ENCODE measurements around the gene SP100. TPM values are rescaled to one million over a fixed set of nuclear protein-coding genes. Genes with fewer than 3 reads are reported as not detected.

SP100 gene
- total RNA-seq, 2 experiments from 2014 or later: 242 to 243 TPM

DNA sequence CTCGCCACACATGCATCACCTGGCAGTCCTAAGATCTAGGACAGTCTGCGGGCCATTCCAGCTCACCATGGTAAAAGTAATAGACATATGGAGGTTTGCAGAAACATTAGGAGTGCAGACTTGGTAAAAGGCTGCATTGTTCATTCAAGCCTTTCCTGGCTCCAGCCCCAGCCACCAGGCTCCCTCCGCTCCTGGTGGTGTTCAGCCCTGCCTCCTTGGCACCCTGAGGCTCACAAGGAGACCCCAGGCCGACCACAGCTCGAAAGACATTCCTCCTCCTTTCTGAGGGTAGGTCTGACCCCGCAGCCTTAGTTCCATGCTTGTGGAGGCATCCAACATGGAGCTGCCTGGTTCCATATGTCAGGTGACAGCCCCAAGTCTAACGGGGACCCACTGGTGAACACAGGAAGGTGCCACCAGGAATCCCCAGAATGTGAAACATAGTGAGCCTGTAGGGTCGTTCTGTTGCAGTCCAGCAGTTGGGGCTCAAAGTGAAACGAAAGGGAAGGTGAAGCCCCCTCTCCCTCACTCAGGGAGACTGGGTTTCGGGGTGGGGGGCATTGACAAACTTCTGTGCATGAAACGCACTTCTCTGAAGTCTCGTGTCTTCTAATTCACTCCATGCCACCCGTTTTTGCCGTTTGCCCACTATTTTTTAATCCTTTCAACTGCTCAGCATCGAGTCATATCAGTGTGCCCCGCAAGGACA, 5.0 kb upstream of the SP100 start:
- H3K36me3 Mint-ChIP-seq (ENCODE audit: low read depth): peaks cover 28% of the 10 kb centered on the region
- peak overlapping the region; percentile 83 to 89 for H3K27ac ChIP-seq (ENCODE audit: low read depth in 1 of 2, low read length in 2 of 2)
- no peaks in the 10 kb centered on the region for H3K9me3 Mint-ChIP-seq
- peaks cover 68% of the 10 kb centered on the region for H3K4me1 ChIP-seq (ENCODE audit: insufficient read depth, low read length)
- H3K4me3 ChIP-seq (ENCODE audit: low read length): peak overlapping the region; percentile 92
- intact Hi-C loops (cut with DNase I, micrococcal nuclease): loop anchor here (1.0 to 10.0 kb wide), 5 partner anchors 36 to 489 kb away; partner anchors contain the start of genes CAB39 (in 2 of the 2), FBXO36 (in 1 of the 2) and TRIP12 (in 1 of the 2)
- H3K4me3 Mint-ChIP-seq: peak overlapping the region; percentile 97
- peaks cover 8% of the 10 kb centered on the region for H3K36me3 ChIP-seq (ENCODE audit: insufficient read depth, low read length)
- DNase-seq (peak in 3 of 14 experiments; percentile 34 to 46 (median 44)), ATAC-seq (ENCODE audit: poor library complexity) (no peak)
- H3K27me3 ChIP-seq (ENCODE audit: control insufficient read depth in 1 of 2, insufficient read depth in 2 of 2, low read length in 2 of 2): no peaks in the 10 kb centered on the region
- H3K27me3 Mint-ChIP-seq: no peaks in the 10 kb centered on the region
- peak overlapping the region; percentile 93 for H3K27ac Mint-ChIP-seq
- H3K4me1 Mint-ChIP-seq (ENCODE audit: low read depth): peaks cover 92% of the 10 kb centered on the region
- POLR2A ChIA-PET: interaction anchor here (0.6 to 2.4 kb wide), 8 partner anchors 12 to 192 kb away, joined by 3 to 14 read pairs (median 5); partner anchors contain the start of genes SP110, SP140 and SP140L
- CTCF ChIA-PET: no interaction called here
- no peaks in the 10 kb centered on the region for H3K9me3 ChIP-seq (ENCODE audit: control insufficient read depth in 1 of 2, insufficient read depth in 1 of 2, low read length in 2 of 2)
- TF ChIP-seq, protein P1, sequence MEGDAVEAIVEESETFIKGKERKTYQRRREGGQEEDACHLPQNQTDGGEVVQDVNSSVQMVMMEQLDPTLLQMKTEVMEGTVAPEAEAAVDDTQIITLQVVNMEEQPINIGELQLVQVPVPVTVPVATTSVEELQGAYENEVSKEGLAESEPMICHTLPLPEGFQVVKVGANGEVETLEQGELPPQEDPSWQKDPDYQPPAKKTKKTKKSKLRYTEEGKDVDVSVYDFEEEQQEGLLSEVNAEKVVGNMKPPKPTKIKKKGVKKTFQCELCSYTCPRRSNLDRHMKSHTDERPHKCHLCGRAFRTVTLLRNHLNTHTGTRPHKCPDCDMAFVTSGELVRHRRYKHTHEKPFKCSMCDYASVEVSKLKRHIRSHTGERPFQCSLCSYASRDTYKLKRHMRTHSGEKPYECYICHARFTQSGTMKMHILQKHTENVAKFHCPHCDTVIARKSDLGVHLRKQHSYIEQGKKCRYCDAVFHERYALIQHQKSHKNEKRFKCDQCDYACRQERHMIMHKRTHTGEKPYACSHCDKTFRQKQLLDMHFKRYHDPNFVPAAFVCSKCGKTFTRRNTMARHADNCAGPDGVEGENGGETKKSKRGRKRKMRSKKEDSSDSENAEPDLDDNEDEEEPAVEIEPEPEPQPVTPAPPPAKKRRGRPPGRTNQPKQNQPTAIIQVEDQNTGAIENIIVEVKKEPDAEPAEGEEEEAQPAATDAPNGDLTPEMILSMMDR (IDR thresholded peaks at IDR 0.05): no peak

DNA sequence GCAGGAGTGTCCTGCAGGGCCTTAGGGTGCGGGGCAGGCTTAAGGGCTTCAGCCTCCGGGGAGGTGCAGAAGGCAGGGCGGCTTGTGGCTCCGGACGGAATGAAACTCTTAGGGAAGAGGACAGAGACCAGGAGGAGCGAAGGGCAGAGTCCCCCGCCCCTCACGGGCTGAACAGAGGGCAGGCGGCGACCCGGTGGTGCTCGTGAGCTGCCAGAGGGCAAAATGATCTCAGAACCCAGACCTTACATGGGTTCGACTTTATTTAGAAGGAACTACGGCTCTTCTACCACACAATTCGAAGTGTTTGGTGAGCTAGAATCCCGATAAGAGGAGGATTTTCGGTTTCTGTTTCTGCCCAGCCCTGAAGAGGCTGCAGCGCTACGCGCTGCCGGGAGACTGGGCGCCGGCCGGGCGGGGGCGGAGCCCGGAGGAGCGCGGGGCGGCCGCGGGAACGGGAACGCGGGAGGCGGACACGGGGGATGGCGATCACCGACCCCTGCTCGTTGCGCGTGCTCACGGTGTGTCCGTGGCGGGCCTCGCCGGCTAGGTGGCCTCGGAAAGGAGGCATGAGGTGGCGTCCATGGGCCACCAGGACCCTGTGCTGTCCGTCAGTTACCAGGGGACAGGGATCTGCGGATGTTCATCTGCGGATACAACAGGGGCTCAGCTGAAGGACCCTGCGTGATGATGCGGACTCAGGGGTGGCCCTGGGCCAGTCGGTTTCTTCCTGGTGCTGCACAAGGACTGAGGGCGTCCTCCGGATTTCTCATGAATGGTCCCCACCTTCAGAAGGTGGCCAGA, 4.2 kb upstream of the SP100 start:
- CTCF ChIA-PET: no interaction called here

DNA sequence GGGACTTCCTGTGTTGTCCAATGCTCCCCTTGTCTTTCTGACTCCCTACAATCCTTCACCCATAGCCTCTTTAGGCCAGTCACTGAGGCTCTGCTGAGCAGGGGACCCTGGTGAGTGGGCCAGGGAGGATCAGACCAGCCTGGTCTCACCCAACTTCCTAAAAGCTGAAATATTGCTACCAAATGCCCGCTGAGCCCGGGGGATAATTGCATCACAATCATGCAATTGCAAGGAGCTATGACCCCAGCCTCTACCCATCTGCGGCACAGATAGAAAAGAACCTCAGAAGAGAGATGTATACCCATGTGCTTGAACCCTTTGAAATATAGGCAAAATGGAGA, 3.7 kb upstream of the SP100 start:
- Histone ChIP-seq H3K9me3 (ENCODE audit: control insufficient read depth in 1 of 2, insufficient read depth in 1 of 2, low read length in 2 of 2) (no peaks in the 10 kb centered on the region), H3K36me3 (ENCODE audit: insufficient read depth, low read length) (no peaks in the 10 kb centered on the region), H3K4me3 (ENCODE audit: low read length) (peak overlapping the region; percentile 92), H3K27me3 (ENCODE audit: control insufficient read depth in 1 of 2, insufficient read depth in 2 of 2, low read length in 2 of 2) (no peaks in the 10 kb centered on the region), H3K27ac (ENCODE audit: low read depth in 1 of 2, low read length in 2 of 2) (peak overlapping the region; percentile 83 to 89), H3K4me1 (ENCODE audit: insufficient read depth, low read length) (peaks cover 68% of the 10 kb centered on the region)
- H3K4me1 Mint-ChIP-seq (ENCODE audit: low read depth): peaks cover 90% of the 10 kb centered on the region
- CTCF ChIA-PET: no interaction called here
- H3K36me3 Mint-ChIP-seq (ENCODE audit: low read depth): peaks cover 24% of the 10 kb centered on the region
- intact Hi-C loops (cut with DNase I, micrococcal nuclease): loop anchor here (5.0 to 10.0 kb wide), 4 partner anchors 35 to 490 kb away; partner anchors contain the start of genes CAB39 (in 2 of the 2), FBXO36 (in 1 of the 2) and TRIP12 (in 1 of the 2)
- H3K4me3 Mint-ChIP-seq: peak overlapping the region; percentile 97
- H3K9me3 Mint-ChIP-seq: no peaks in the 10 kb centered on the region
- TF ChIP-seq, protein P1 (IDR thresholded peaks at IDR 0.05): no peak
- H3K27me3 Mint-ChIP-seq: no peaks in the 10 kb centered on the region
- POLR2A ChIA-PET: interaction anchor here (0.6 to 2.4 kb wide), 8 partner anchors 10 to 548 kb away, joined by 3 to 14 read pairs (median 6); partner anchors contain the start of genes SP110 and SP140L
- ATAC-seq (ENCODE audit: poor library complexity) (no peak), DNase-seq (no peak)
- peak overlapping the region; percentile 93 for H3K27ac Mint-ChIP-seq

More for the DNA sequence above, 4.2 kb upstream of the SP100 start:
- intact Hi-C loops (cut with DNase I, micrococcal nuclease): loop anchor here (1.0 to 10.0 kb wide), 5 partner anchors 36 to 489 kb away; partner anchors contain the start of genes CAB39 (in 2 of the 2), FBXO36 (in 1 of the 2) and TRIP12 (in 1 of the 2)
- peaks cover 28% of the 10 kb centered on the region for H3K36me3 Mint-ChIP-seq (ENCODE audit: low read depth)
- H3K9me3 Mint-ChIP-seq: no peaks in the 10 kb centered on the region
- peak in 13 of 14 experiments; percentile 29 to 81 (median 48) for DNase-seq
- peak overlapping the region; percentile 83 to 89 for H3K27ac ChIP-seq (ENCODE audit: low read depth in 1 of 2, low read length in 2 of 2)
- H3K36me3 ChIP-seq (ENCODE audit: insufficient read depth, low read length): peaks cover under 1% of the 10 kb centered on the region
- POLR2A ChIA-PET: interaction anchor here (0.6 to 2.4 kb wide), 8 partner anchors 11 to 548 kb away, joined by 3 to 14 read pairs (median 6); partner anchors contain the start of genes SP110, SP140 and SP140L
- TF ChIP-seq, protein P1 (IDR thresholded peaks at IDR 0.05): no peak
- H3K27ac Mint-ChIP-seq: peak overlapping the region; percentile 93
- peaks cover 95% of the 10 kb centered on the region for H3K4me1 Mint-ChIP-seq (ENCODE audit: low read depth)
- no peaks in the 10 kb centered on the region for H3K27me3 ChIP-seq (ENCODE audit: control insufficient read depth in 1 of 2, insufficient read depth in 2 of 2, low read length in 2 of 2)
- no peaks in the 10 kb centered on the region for H3K27me3 Mint-ChIP-seq
- peak overlapping the region; percentile 97 for H3K4me3 Mint-ChIP-seq
- no peaks in the 10 kb centered on the region for H3K9me3 ChIP-seq (ENCODE audit: control insufficient read depth in 1 of 2, insufficient read depth in 1 of 2, low read length in 2 of 2)
- peaks cover 68% of the 10 kb centered on the region for H3K4me1 ChIP-seq (ENCODE audit: insufficient read depth, low read length)
- ATAC-seq (ENCODE audit: poor library complexity): peak; percentile 68
- peak overlapping the region; percentile 92 for H3K4me3 ChIP-seq (ENCODE audit: low read length)
